NCI-H748 treated with DMSO at 0.1 percent for 48 hours (cell line): Measurements from ENCODE around the gene HARBI1.
A peak's percentile ranks its signal among the peaks of the same experiment; 100 is the strongest.
"Not testable (repeated sequence)": the region's sequence is repeated elsewhere in the genome, so short reads cannot be mapped to it uniquely, and the experiment has no call there.

Source experiments
- DNase-seq: peaks from one replicate; lab custom pipeline; 2025; lab: John Stamatoyannopoulos, UW

The HARBI1 gene

DNA sequence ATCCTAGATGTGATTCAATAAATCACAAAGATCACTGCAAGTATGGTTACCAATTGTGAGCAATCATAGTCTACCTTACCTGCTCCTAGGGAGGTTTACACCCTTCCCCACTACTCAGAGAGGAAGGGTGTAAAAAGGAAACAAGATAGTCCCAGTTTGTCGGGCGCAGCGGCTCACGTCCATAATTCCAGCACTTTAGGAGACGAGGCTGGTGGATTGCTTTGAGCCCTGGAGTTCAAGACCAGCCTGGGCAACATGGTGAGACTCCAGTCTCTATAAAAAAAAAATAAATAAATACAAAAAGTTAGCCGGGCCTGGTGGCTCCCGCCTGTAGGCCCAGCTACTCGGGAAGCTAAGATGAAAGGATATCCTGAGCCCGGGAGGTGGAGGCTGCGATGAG lies 22.2 kb downstream of the HARBI1 start:
- no peak for DNase-seq

DNA sequence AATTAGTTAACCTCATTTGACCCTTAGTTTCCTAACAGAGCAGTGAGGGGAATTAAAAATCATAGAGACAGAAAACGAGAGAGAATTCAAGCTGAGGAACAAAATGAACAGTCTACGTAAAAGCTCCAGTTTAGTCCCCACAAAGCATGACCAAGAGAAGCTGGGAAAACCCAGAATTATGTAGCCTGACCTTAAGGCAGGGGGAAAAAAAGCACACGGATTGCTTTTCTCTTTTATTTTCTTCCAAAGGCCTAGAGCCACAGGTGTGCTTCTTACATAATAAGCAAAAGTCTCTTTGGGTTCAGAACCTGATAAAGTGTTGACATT lies 22.7 kb downstream of the HARBI1 start:
- DNase-seq = no peak

DNA sequence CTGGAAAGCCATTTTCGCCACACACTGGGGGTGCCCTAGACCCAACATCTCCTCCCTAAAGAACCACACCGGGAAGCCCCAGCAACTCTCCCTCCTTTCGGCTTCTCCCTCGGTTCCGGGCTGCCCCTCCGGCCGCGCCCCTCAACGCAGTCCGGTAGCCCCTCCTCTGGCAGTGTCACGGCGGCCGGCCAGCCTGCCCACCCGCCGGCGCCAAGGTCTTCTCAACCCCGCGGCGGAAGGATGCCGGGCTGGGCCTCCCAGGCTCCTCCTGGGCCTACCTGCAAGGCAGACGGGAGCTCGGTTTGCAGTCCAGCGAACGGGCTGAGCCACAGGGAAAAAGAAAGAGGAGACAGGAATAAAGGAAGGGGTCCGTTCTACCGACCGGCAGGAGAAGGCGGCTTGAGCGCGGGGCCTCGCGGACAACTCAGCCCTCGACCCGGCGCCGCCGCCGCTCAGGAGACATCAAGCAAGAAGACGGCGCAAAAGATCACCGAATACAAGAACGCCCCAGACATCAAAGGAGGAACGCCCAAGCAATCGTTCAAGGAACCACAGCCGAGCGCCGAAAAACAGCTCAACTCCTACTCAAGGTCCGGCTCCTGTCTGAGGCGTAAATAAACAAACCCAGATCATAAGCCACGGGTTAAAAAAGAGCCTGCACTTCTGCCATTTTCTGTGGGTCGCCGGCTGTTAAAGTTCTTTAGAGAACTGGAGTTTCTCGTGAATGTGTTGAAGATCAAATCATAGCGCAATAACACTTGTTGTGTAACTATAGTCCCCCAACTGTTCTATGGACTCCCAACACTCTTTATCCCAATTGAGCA lies 23.3 kb downstream of the HARBI1 start, which contains the start of gene AMBRA1:
TSS of gene AMBRA1 (minus strand) at position 474 of the 824 bp plus-strand sequence. CDS start 45,643 bp downstream, outside the sequence.
- DNase-seq = peak; percentile 79

- DNase-seq = no peak
Measured at GRCh38 chr11:46590740-46591605, 26.1 kb downstream of the HARBI1 start.

DNA sequence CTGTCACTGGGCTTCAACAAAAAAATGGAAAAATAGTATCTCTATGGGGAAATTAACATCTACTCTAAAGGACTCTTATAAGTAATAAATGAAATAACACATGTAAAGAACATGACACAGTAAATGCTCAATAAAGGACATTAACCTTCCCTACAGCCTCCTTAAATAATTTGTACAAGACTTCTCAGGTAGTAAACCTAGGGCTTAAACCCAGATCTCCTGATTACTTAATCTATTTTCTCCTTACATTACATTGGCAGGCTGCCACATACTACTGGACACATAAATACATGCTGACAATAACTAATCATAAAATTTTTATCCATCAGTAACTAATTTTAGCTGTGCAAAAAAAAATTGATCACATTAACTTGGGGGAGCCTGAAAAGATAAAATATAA lies 28.1 kb downstream of the HARBI1 start:
- DNase-seq = no peak

DNA sequence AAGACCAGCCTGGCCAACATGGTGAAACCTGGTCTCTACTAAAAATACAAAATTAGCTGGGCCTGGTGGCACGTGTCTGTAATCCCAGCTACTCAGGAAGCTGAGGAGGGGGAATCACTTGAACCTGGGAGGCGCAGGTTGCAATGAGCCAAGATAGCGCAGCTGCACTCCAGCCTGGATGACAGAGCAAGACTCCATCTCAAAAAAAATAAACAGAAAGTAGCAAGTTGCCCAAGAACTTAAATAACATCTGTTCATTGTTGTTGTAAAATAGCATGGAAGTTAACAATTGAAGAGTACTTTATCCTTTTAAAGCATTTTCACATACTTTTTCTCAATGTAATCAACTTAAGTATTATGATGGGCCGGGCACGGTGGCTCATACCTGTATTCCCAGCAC lies 28.9 kb downstream of the HARBI1 start:
- no peak for DNase-seq

- not testable (repeated sequence) for DNase-seq
Measured at GRCh38 chr11:46583513-46583912, 33.5 kb downstream of the HARBI1 start.

DNA sequence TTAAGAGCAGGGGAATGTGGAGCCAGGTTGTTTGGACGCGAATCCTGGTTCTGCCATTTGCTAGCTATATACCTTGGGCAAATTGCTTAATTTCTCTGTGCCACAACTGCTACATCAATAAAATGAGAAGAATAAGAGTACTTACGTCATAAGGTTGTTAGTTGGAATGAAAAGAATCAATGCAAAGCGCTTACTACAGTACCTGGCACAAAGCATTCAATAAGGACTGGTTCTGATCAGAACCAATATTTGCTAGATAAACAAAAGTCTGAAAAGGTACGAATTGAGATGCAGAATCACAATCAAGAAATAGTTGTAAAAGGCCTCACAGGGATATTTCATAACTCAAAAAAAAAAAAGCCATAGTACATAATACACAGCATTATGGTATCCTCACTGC lies 34.4 kb downstream of the HARBI1 start:
- no peak for DNase-seq

- no peak for DNase-seq
Measured at GRCh38 chr11:46577058-46577457, 40.0 kb downstream of the HARBI1 start.

DNA sequence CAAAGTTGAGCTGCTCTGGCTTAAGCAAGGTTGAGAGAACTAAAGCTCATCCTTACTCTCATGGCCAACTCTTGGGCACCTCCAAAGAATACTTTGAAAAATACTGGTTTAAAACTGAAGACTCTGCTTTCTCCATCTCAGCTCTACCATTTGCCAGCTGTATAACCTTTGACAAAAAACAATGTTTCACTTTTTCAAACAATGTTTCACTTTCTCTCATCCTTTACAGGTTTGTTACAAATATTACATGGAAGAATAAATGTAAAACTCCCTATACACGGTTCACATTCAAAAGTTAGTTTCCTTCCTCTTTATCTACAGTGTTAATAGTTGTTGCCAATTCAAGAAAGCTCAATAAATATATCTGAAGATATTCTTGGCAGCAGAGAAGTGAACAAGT lies 42.4 kb downstream of the HARBI1 start:
- DNase-seq = no peak

DNA sequence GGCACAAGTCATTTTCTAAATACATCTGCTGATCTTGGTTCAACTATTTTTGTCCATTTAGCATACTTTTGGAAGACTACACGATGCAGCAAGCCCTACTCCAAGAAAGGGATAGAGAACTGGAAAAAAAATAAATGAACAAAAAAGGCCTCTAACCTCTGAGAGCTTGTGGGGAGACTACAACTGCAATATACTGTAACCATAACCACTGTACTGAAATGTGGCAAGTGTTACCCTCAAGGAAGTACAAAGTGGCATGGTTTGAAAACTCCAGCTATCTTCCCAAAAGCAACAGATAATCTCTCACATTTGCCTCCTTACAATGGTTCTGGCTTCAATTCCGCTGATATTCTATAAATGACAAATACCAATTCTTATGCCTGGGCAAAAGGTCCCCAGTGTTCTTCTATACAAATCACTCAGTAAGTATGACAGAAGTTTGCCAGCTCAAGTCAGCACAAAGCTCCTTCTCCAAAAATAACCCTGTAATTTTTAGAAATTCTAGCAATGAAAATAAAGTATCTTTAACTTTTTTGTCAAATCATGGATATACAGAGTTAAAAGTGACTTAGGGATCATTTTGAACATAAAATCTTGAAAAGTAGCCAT lies 46.1 kb downstream of the HARBI1 start:
- no peak for DNase-seq

DNA sequence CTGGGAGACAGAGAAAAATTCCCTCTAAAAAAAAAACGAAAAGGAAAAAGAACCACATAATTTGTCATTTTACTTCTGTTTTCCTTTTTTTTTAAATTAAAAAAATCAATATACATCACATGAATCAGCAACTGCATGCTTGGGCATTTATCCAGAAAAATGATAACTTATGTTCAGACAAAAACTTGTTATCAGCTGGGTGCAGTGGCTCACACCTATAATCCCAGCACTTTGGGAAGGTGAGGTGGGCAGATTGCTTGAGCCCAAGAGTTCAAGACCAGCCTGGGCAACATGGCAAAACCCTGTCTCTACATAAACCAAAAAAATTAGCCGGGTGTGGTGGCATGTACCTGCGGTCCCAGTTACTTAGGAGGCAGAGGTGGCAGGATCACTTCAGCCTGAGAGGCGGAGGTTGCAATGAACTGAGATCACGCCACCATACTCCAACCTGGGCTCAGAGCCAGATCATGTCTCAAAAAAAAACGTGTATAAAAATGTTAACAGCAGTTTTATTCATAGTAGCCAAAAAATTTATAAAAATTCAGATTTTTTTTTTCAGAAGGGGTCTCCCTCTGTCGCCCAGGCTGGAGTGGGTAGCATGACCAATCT lies 51.7 kb downstream of the HARBI1 start:
- no peak for DNase-seq

- DNase-seq = no peak
Measured at GRCh38 chr11:46564459-46564858, 52.6 kb downstream of the HARBI1 start.

GRCh38 chr11:46562527-46562926 lies 54.5 kb downstream of the HARBI1 start:
- DNase-seq = no peak

DNA sequence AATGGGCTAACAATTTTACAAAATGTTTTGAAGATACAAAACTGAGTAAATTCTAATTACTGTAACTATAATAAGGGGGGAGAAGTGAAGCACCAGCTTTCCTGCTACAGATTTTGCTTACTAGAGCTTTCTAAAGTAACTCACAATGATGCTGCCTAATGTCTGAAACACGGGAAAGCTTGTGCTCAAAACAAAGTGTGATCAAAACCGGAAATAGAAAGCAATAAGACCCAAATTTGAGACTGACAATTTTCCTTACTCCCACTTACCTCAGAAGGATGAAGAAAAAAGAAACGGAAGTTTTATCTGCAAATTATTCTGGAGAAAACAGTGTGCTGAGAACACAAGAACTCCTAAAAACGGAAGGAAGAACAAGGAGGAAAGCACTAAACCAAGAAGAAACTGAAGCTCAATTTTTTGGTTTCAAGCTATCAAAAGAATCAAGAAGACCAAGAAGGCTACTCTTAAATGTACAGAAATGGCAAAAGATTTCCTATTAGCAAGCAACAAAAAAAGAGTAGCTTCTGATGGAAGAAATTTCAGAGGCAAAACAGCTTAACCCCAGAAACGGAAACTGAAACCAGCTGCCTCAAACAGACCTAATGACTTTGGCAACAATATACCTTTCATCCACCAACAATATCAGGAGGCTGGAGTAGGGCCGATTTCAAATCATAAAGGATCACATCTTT lies 56.6 kb downstream of the HARBI1 start:
- DNase-seq = no peak

GRCh38 chr11:46559815-46560214 lies 57.2 kb downstream of the HARBI1 start:
- DNase-seq = no peak

DNA sequence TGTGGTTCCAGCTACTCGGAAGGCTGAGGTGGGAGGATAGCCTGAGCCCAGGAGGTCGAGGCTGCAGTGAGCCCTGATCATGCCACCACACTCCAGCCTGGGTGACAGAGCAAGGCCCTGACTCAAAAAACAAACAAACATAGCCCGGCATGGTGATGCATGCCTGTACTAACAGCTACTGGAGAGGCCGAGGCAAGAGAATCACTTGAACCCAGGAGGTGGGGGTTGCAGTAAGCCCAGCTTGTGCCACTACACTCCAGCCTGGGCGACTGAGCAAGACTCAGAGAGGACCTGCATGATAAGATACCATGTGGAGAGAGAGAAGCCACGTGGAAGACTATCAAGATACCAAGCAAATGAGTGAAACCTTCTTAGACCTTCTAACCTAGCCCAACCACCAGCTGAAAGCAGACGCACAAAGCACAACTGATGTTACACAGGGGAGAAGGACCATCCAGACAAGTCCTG lies 59.3 kb downstream of the HARBI1 start:
- DNase-seq = no peak

DNA sequence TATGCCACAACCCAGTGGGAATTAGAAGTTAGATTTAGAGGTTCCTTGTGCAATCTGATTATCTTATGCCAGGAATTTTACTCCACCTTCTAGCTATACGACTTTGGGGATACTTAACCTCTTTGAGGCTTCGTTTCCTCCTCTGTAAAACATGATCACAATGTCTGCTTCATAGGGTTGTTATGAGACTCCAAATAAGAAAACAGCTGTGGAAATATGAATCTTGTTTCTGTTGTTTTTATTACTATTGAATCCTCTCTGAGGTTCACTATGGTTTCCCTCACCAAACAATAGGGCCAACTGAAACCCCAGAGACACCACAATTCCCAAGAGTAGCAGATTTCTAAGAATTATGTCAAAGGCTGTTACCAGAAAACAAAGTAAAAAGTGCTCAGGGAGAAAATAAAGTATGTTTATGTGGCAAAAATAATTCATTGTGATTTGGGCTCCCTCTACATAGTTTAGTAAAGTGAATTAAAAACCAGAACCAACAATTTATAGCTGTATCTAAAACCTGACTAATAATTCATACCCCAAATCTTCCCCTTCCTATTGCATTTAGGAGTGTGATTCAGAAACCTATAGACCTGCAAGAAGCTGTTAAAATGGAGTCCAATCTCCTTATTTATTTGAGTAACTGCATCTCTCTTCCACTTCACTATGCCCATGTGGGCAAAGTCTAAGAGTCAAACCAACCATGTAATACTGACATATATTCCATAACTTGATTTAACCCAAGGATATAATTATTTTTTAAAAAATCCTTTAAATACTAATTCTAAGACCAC lies 61.6 kb downstream of the HARBI1 start:
- DNase-seq = no peak

DNA sequence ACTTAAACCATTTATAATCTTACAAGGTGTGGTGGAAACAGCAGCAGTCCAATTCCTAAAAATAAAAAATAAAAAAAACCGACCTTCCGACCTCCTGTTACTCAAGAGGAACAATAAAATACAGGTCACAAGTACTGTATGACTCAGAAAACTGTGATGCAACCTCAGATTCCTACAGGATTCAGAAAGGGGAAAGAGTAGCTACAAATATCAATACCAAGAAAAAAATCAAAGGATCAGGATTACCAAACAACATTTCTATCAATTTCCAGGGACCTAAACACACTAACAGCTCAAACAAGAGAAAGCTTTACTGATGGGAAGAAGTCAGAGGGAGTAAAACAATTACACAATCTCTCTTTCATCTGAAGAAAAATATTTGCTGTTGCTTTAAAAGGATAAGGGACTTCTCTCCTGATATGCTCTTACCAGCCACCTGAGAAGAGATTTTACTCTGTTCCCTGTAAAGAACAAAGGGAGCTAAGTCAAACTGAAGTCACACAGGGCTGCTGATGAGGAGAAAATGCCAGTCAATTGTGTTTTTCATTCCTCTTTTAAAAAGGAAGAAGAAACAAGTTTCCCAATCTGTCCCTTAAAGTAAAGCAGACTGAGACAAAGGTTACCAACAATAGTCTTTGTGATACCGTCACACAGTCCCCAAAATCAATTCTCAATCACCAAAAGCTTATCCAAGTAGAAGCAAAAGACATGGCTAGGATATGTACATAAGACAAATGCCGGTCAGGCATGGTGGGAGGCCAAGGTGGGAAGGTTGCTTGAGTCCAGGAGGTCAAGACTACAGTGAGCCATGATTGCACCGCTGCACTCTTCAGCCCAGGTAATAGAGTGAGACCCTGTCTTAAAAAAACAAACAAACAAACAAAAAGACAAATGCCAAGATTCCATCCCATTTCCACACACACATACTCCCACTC lies 62.5 kb downstream of the HARBI1 start:
- DNase-seq = no peak

DNA sequence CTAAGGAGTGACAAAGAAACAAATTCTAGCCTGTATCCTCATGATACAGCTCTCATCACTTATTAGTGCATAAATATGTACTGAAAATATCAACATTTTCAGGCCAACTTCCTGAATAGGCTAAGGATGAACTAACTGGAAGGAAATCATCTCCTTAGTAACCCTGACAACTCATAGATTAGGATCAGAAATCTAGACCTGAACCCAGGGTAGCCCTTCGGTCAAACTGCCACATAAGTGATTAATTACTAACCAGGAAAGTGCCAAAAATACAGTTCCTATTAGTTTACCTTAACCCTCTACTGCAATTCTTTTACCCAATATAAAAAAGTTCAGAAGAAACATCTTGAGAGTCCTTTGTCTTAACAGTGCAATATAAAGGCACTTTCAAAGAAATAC lies 63.2 kb downstream of the HARBI1 start:
- DNase-seq = no peak
